OCI-LY1 (cell line): ENCODE results near the gene CFAP65.

Source experiments
- EZH2 ChIP-seq: fragments of 200-600 bp; sonication (generic), shearing (Covaris generic); IDR thresholded peaks from 2 replicates; pipeline ENCODE4 v1.8.0; 2017; ENCODE audit warnings: borderline replicate concordance, mixed run types, mild to moderate bottlenecking, antibody characterized with exemption, low read length, moderate library complexity, mixed read lengths
- TF ChIP-seq, protein P1 (sequence below): fragments of 200-600 bp; sonication (generic), shearing (Covaris generic); IDR thresholded peaks from 2 replicates; pipeline ENCODE4 v1.5.1; 2017; ENCODE audit warnings: mild to moderate bottlenecking, antibody characterized with exemption, low read length, moderate library complexity, mixed read lengths

DNA sequence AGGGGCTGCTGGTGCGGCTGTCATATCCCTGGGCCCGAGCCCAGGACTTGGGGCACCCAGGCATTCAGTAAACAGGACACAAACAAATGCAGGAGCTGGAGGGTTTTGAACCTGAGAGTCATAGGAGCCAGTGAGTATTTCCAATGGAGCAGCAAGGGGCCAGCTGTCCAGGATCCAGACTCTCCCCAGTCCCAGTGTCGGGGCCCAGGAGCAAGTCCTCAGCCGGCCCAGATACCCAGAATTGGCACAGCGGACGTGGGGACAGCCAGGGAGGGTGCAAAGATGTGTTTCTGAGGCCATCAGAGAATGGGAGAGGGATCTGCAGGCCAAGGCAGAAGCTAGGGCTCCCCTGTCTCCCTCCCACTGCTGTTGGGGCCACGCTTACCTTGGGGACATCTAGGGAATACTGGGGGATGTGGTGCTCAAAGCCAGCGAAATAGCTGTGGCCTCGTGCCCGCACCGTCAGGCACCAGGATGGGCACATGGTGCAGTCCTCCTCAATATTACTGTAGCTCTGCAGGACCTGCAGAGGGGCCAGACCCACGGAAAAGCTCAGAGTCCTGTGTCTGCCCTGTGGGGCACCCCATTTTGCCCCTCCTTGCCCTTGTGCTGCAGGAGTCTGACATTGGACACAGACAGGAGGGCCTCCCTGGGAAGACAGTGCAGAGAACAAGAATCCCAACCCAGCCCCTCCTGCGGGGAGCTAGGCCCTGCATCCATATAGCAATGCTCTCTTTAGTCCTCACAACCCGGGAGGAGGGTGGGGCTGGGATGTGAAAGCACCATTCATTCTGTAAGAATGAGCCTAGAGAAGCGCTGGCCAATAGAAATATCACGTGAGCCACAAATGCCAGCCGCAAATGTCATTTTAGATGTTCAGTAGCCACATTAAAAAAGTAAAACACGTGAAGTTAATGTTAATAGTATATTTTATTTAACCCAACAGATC lies 15.4 kb downstream of the CFAP65 start:
- no peak for TF ChIP-seq EZH2
- TF ChIP-seq, protein P1, sequence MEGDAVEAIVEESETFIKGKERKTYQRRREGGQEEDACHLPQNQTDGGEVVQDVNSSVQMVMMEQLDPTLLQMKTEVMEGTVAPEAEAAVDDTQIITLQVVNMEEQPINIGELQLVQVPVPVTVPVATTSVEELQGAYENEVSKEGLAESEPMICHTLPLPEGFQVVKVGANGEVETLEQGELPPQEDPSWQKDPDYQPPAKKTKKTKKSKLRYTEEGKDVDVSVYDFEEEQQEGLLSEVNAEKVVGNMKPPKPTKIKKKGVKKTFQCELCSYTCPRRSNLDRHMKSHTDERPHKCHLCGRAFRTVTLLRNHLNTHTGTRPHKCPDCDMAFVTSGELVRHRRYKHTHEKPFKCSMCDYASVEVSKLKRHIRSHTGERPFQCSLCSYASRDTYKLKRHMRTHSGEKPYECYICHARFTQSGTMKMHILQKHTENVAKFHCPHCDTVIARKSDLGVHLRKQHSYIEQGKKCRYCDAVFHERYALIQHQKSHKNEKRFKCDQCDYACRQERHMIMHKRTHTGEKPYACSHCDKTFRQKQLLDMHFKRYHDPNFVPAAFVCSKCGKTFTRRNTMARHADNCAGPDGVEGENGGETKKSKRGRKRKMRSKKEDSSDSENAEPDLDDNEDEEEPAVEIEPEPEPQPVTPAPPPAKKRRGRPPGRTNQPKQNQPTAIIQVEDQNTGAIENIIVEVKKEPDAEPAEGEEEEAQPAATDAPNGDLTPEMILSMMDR, result no peak
